H1 (cell line): Measurements from ENCODE around the gene CYSRT1. TPM values are rescaled to one million over a fixed set of nuclear protein-coding genes. Genes with fewer than 3 reads are reported as not detected.

Experiments used
- CTCF ChIA-PET: fragments of 300-600 bp; sonication (Branson Sonifier 250); formaldehyde crosslinking; loops from one replicate; lab custom pipeline; 2021; ENCODE audit not compliant: partially characterized antibody; lab: Charles Lee
- POLR2A ChIA-PET: fragments of 300-600 bp; sonication (Branson Sonifier 250); formaldehyde crosslinking; loops from one replicate; lab custom pipeline; 2021; ENCODE audit warnings: inconsistent platforms; ENCODE audit not compliant: partially characterized antibody; lab: Charles Lee
- DNase-seq, 2 experiments: peaks; one replicate each; pipeline versions ENCODE4 v3.0.0 to v3.0.0-alpha.2; 2010 to 2022; ENCODE audit warnings: low spot score in 2 of 2, low read depth in 1 of 2, mixed read lengths in 1 of 2
- FAIRE-seq: peaks from 2 replicates; lab custom pipeline; 2011; peaks lifted over from hg19 to GRCh38; lab: Jason Lieb, UNC
- H2AFZ ChIP-seq: 2 replicates; pipeline ENCODE4 v1.8.1; 2012; ENCODE audit warnings: low read length, inconsistent platforms
- H2AK5ac ChIP-seq: 2 replicates; pipeline ENCODE4 v1.6.1; 2013; ENCODE audit warnings: low read depth, low read length
- H2BK120ac ChIP-seq: replicated peaks from 2 replicates; pipeline ENCODE3; 2013; ENCODE audit warnings: low read depth, low read length, inconsistent platforms
- H2BK12ac ChIP-seq: 2 replicates; pipeline ENCODE4 v1.6.1; 2013; ENCODE audit warnings: low read depth, low read length
- H2BK15ac ChIP-seq: 2 replicates; pipeline ENCODE4 v1.6.1; 2013; ENCODE audit warnings: low read length
- H2BK20ac ChIP-seq: 2 replicates; pipeline ENCODE4 v1.6.1; 2013; ENCODE audit warnings: low read length
- H2BK5ac ChIP-seq: 2 replicates; pipeline ENCODE4 v1.6.1; 2013; ENCODE audit warnings: low read depth, low read length
- H3K14ac ChIP-seq: 2 replicates; pipeline ENCODE4 v1.6.1; 2013; ENCODE audit warnings: inconsistent platforms; ENCODE audit not compliant: insufficient read length
- H3K18ac ChIP-seq: 2 replicates; pipeline ENCODE4 v1.6.1; 2013; ENCODE audit warnings: low read length; ENCODE audit errors: extremely low read depth
- H3K23ac ChIP-seq: 2 replicates; pipeline ENCODE4 v1.6.1; 2013; ENCODE audit warnings: inconsistent platforms; ENCODE audit not compliant: insufficient read length
- H3K23me2 ChIP-seq: 2 replicates; pipeline ENCODE4 v1.6.1; 2013; ENCODE audit warnings: low read depth, low read length
- H3K27ac ChIP-seq: 2 replicates; pipeline ENCODE4 v1.6.1; 2011; ENCODE audit warnings: low read depth, low read length, inconsistent platforms
- H3K27me3 ChIP-seq, 4 experiments: replicated peaks in 1 of 4; 1 replicate in 1 of 4; 2 replicates in 3 of 4; pipeline versions ENCODE4 v1.6.1 to v1.8.1; 2011 to 2013; ENCODE audit warnings: low read length in 3 of 4, mild to moderate bottlenecking in 3 of 4, inconsistent platforms in 2 of 4, mixed read lengths in 2 of 4, moderate library complexity in 1 of 4; ENCODE audit not compliant: control insufficient read depth in 3 of 4, insufficient read depth in 3 of 4; ENCODE audit errors: extremely low read depth in 1 of 4
- H3K36me3 ChIP-seq, 4 experiments: 2 replicates each; pipeline versions ENCODE4 v1.6.1 to v1.8.1; 2011 to 2013; ENCODE audit warnings: mild to moderate bottlenecking in 4 of 4, low read length in 3 of 4, moderate library complexity in 2 of 4, control low read depth in 1 of 4, inconsistent platforms in 1 of 4; ENCODE audit not compliant: insufficient read depth in 4 of 4, control insufficient read depth in 2 of 4
- H3K4ac ChIP-seq: replicated peaks from 2 replicates; pipeline ENCODE3; 2013; ENCODE audit warnings: low read length, low read depth, mixed read lengths, inconsistent platforms; ENCODE audit not compliant: insufficient read length
- H3K4me1 ChIP-seq, 4 experiments: replicated peaks in 1 of 4; 1 replicate in 1 of 4; 2 replicates in 3 of 4; pipeline versions ENCODE4 v1.6.1 to v1.8.1; 2011 to 2013; ENCODE audit warnings: low read length in 3 of 4, inconsistent platforms in 2 of 4, mixed read lengths in 1 of 4; ENCODE audit not compliant: insufficient read depth in 4 of 4, control insufficient read depth in 3 of 4
- H3K4me2 ChIP-seq, 2 experiments: 2 replicates each; pipeline versions ENCODE4 v1.6.1 to v1.8.1; 2011 to 2013; ENCODE audit warnings: low read depth in 2 of 2, low read length in 2 of 2, control low read depth in 1 of 2, inconsistent platforms in 1 of 2, mild to moderate bottlenecking in 1 of 2; ENCODE audit not compliant: insufficient read depth in 1 of 2
- H3K4me3 ChIP-seq, 4 experiments: fragments of 200-600, 300-600 bp in 1 of 4; sonication (generic), shearing (Covaris generic), sonication (Bioruptor Twin) in 1 of 4; 2 replicates each; pipeline versions ENCODE4 v1.5.1 to v1.8.1; 2011 to 2016; ENCODE audit warnings: low read length in 4 of 4, low read depth in 3 of 4, control low read depth in 2 of 4, inconsistent platforms in 2 of 4, mild to moderate bottlenecking in 2 of 4, mixed read lengths in 1 of 4, moderate library complexity in 1 of 4; ENCODE audit not compliant: insufficient read depth in 2 of 4; ENCODE audit errors: extremely low read depth in 1 of 4
- H3K56ac ChIP-seq: replicated peaks from 2 replicates; pipeline ENCODE3; 2013; ENCODE audit warnings: low read depth, mild to moderate bottlenecking, mixed read lengths, low read length, inconsistent platforms; ENCODE audit not compliant: insufficient read length
- H3K79me1 ChIP-seq: 2 replicates; pipeline ENCODE4 v1.6.1; 2013; ENCODE audit warnings: low read depth, low read length, control low read depth
- H3K79me2 ChIP-seq, 2 experiments: 2 replicates each; pipeline versions ENCODE4 v1.6.1 to v1.8.1; 2012 to 2013; ENCODE audit warnings: low read length in 2 of 2, mild to moderate bottlenecking in 2 of 2, inconsistent platforms in 1 of 2; ENCODE audit not compliant: insufficient read depth in 2 of 2, control insufficient read depth in 1 of 2
- H3K9ac ChIP-seq, 4 experiments: replicated peaks in 1 of 4; 1 replicate in 1 of 4; 2 replicates in 3 of 4; pipeline versions ENCODE4 v1.6.1 to v1.8.1; 2011 to 2013; ENCODE audit warnings: low read depth in 3 of 4, low read length in 3 of 4, control low read depth in 2 of 4, mild to moderate bottlenecking in 2 of 4, moderate library complexity in 2 of 4, inconsistent platforms in 1 of 4; ENCODE audit errors: extremely low read depth in 1 of 4
- H3K9me3 ChIP-seq, 2 experiments: 2 replicates each; pipeline versions ENCODE4 v1.6.1 to v1.8.1; 2012 to 2013; ENCODE audit warnings: mild to moderate bottlenecking in 2 of 2, moderate library complexity in 2 of 2, control low read depth in 1 of 2, inconsistent platforms in 1 of 2, low read depth in 1 of 2, low read length in 1 of 2, mixed read lengths in 1 of 2; ENCODE audit not compliant: insufficient read depth in 2 of 2
- H4K20me1 ChIP-seq, 2 experiments: replicated peaks in 1 of 2; 2 replicates each; pipeline versions ENCODE3 to v1.8.1; 2011 to 2013; ENCODE audit warnings: inconsistent platforms in 2 of 2, low read length in 2 of 2, mild to moderate bottlenecking in 1 of 2; ENCODE audit not compliant: insufficient read depth in 2 of 2, control insufficient read depth in 1 of 2
- H4K5ac ChIP-seq: 2 replicates; pipeline ENCODE4 v1.6.1; 2013; ENCODE audit warnings: low read length, low read depth, mixed read lengths, inconsistent platforms; ENCODE audit not compliant: insufficient read length
- H4K8ac ChIP-seq: 2 replicates; pipeline ENCODE4 v1.8.0; 2013; ENCODE audit warnings: mild to moderate bottlenecking, moderate library complexity, low read length, inconsistent platforms; ENCODE audit not compliant: insufficient read depth; ENCODE audit errors: extremely low read depth
- H4K91ac ChIP-seq: replicated peaks from 2 replicates; pipeline ENCODE3; 2013; ENCODE audit warnings: low read length, mixed read lengths, inconsistent platforms; ENCODE audit not compliant: insufficient read length
- BRCA1 ChIP-seq: IDR thresholded peaks from 2 replicates; pipeline ENCODE4 v1.6.1; 2012; ENCODE audit warnings: low read depth, low read length, improper control_type of control experiment
- CBX5 ChIP-seq: fragments of 300-800, 300-1000 bp; sonication (generic); IDR thresholded peaks from 2 replicates; pipeline ENCODE4 v1.7.1; 2016; ENCODE audit warnings: antibody characterized with exemption, low read length, low read depth
- CHD1 ChIP-seq: IDR thresholded peaks from 2 replicates; pipeline ENCODE4 v1.6.1; 2012; ENCODE audit warnings: low read depth, low read length, improper control_type of control experiment
- CREB1 ChIP-seq: IDR thresholded peaks from 2 replicates; pipeline ENCODE4 v1.6.1; 2012; ENCODE audit warnings: inconsistent platforms
- CTBP2 ChIP-seq: IDR thresholded peaks from 2 replicates; pipeline ENCODE4 v1.7.0; 2011; ENCODE audit warnings: borderline replicate concordance, mild to moderate bottlenecking, moderate library complexity, mixed read lengths, low read length; ENCODE audit not compliant: insufficient read depth, insufficient read length
- JUND ChIP-seq: IDR thresholded peaks from 2 replicates; pipeline ENCODE4 v1.6.1; 2011; ENCODE audit warnings: mild to moderate bottlenecking, improper control_type of control experiment, low read length
- KDM4A ChIP-seq: IDR thresholded peaks from one replicate; pipeline ENCODE4 v1.7.1; 2012; ENCODE audit warnings: low read depth, mild to moderate bottlenecking, moderate library complexity, low read length, inconsistent platforms; ENCODE audit not compliant: severe bottlenecking
- POLR2A ChIP-seq, 2 experiments: IDR thresholded peaks; 1 replicate in 1 of 2; 2 replicates in 1 of 2; pipeline ENCODE4 v1.6.1; 2011; ENCODE audit warnings: low read depth in 2 of 2, low read length in 2 of 2, mild to moderate bottlenecking in 2 of 2; ENCODE audit errors: control extremely low read depth in 1 of 2
- RBBP5 ChIP-seq: IDR thresholded peaks from 2 replicates; pipeline ENCODE4 v1.7.1; 2012; ENCODE audit warnings: low read depth, mild to moderate bottlenecking, inconsistent platforms, low read length, moderate library complexity, borderline replicate concordance
- SP2 ChIP-seq: IDR thresholded peaks from 2 replicates; pipeline ENCODE4 v1.6.1; 2012; ENCODE audit warnings: mild to moderate bottlenecking, low read length, inconsistent platforms
- SUZ12 ChIP-seq: fragments of 200-600 bp; sonication (generic); IDR thresholded peaks from 2 replicates; pipeline ENCODE4 v1.6.1; 2012; ENCODE audit warnings: mild to moderate bottlenecking, inconsistent platforms, low read length, moderate library complexity, mixed read lengths
- TAF7 ChIP-seq: optimal IDR thresholded peaks from 2 replicates; pipeline ENCODE3; 2011; ENCODE audit warnings: low read depth, mild to moderate bottlenecking, inconsistent platforms, low read length, moderate library complexity, borderline replicate concordance
- TBP ChIP-seq: IDR thresholded peaks from 2 replicates; pipeline ENCODE4 v1.6.1; 2011; ENCODE audit warnings: low read depth, low read length, improper control_type of control experiment
- TEAD4 ChIP-seq: IDR thresholded peaks from 2 replicates; pipeline ENCODE4 v1.6.1; 2012; ENCODE audit warnings: low read depth, low read length, inconsistent platforms, mixed read lengths
- WGBS, 2 experiments: shearing (Covaris generic) in 1 of 2; methylation state at CpG; one replicate each; pipeline versions ENCODE4 v1.1.6 to v1.1.7; 2013 to 2015; ENCODE audit warnings: low lambda C conversion rate in 2 of 2, mixed read lengths in 2 of 2, inconsistent platforms in 1 of 2, low coverage in 1 of 2, missing lambda C conversion rate in 1 of 2; ENCODE audit not compliant: insufficient replicate concordance in 2 of 2, insufficient coverage in 1 of 2, insufficient read length in 1 of 2; ENCODE audit errors: extremely low coverage in 1 of 2, missing lambda C conversion rate in 1 of 2; 5-methylcytosine and 5-hydroxymethylcytosine counted together
- polyA plus RNA-seq, 7 experiments: library from polyadenylated mRNA; depleted of rRNA in 3 of 7; stranded (reverse) in 5 of 7; unstranded in 2 of 7; fragments of >200 nt in 5 of 7; fragments of 200-250 nt in 2 of 7; gene quantifications; 1 replicate in 5 of 7; 2 replicates in 1 of 7; 4 replicates in 1 of 7; pipeline versions ENCODE4 v1.2.1 to v1.2.3, GENCODE V29; 2011 to 2013; ENCODE audit warnings: missing spikeins in 2 of 7, mixed read lengths in 2 of 7
- total RNA-seq: library from RNA; stranded (reverse); fragmentation: NEBNext Ultra II Directional; extraction: Animal tissue kit (Norgen Biotek cat#: 25700); gene quantifications from 2 replicates; pipeline ENCODE4 v1.2.1, GENCODE V29; 2021

Gene CYSRT1
- total and polyA plus RNA-seq, 2 of the 8 experiments (the other 6 are each of a cell fraction or from before 2014, with no cell fraction given) = 1.0 to 6.5 TPM

GRCh38 chr9:137227853-137228505 lies 3.0 kb downstream of the CYSRT1 start:
- Histone ChIP-seq H3K4ac (no peak overlapping the region), H3K4me1 (peaks cover 0 to 17% (median 6%) of the 10 kb centered on the region in 4 experiments; a peak in 5 of 7 replicates), H3K9ac (no peak overlapping the region), H2BK120ac (no peak overlapping the region), H3K27ac (no peak overlapping the region), H2BK12ac (no peak overlapping the region), H3K27me3 (no peaks in the 10 kb centered on the region; a peak in 1 of 7 replicates), H3K23me2 (peaks cover 6% of the 10 kb centered on the region; the same call in 1 of the 2 replicates), H2BK15ac (no peak overlapping the region), H3K4me2 (peak overlapping the region in 1 of 2 experiments; percentile 50; a peak in 1 of 4 replicates), H3K79me2 (no peaks in the 10 kb centered on the region), H3K56ac (no peak overlapping the region), H4K5ac (peak overlapping the region; percentile 62), H3K36me3 (no peaks in the 10 kb centered on the region), H3K18ac (no peak overlapping the region; the same call in 1 of the 2 replicates), H3K4me3 (no peak overlapping the region), H3K14ac (no peak overlapping the region), H2BK20ac (no peak overlapping the region), H4K91ac (no peak overlapping the region), H4K8ac (no peak overlapping the region), H2BK5ac (no peak overlapping the region), H3K9me3 (no peaks in the 10 kb centered on the region), H4K20me1 (peaks cover 0 to 1% of the 10 kb centered on the region in 2 experiments), H2AK5ac (no peak overlapping the region), H3K79me1 (no peaks in the 10 kb centered on the region), H3K23ac (no peak overlapping the region), H2AFZ (no peak overlapping the region)
- ChIA-PET POLR2A (interaction anchor here (1.1 to 69.9 kb wide), 7 partner anchors 11 to 111 kb away, joined by 3 to 1462 read pairs (median 5); partner anchors contain the start of genes ANAPC2, NDOR1, NELFB and SSNA1), CTCF (interaction anchor here (0.9 to 20.2 kb wide), 28 partner anchors 11 to 199 kb away, joined by 3 to 204 read pairs (median 4); partner anchors contain the start of genes ANAPC2, LRRC26, NPDC1 and SAPCD2)
- DNase-seq = no peak
- 80% methylated on average over 12 of the region's 18 CpGs; no CpG with 5 or more reads in 1 of the 2 experiments for WGBS, 2 experiments
- FAIRE-seq = no peak
- TF ChIP-seq KDM4A (peak; percentile 18), CREB1 (no peak), CTBP2 (no peak), POLR2A (IDR thresholded peaks at IDR 0.05; ENCODE audit: control extremely low read depth in 1 of 2, low read depth in 2 of 2, low read length in 2 of 2) (no peak), TBP (no peak), TAF7 (no peak), CBX5 (no peak), SUZ12 (no peak), RBBP5 (0 out of 2 replicates have a peak, but pooled peaks have one; percentile 40), CHD1 (no peak), BRCA1 (no peak), SP2 (no peak), JUND (no peak), TEAD4 (no peak)
